Body of pancreas (tissue), 4 donors: Measurements from ENCODE around the gene GALNTL6. TPM values are rescaled to one million over a fixed set of nuclear protein-coding genes. Genes with fewer than 3 reads are reported as not detected.

Experiments
- ATAC-seq: fragments of 150-250 bp; one replicate; pipeline ENCODE4 v1.9.1; 2016
- DNase-seq, 4 donors: peaks; one replicate each; pipeline ENCODE4 v3.0.0-alpha.2; 2019
- H3K27ac ChIP-seq, 4 donors: fragments of 200-600 bp; sonication (generic); 1 replicate in 3 of 4; 2 replicates in 1 of 4; pipeline versions ENCODE4 v1.5.1 to v1.6.1; 2016 to 2019; ENCODE audit warnings: mild to moderate bottlenecking in 1 of 4, mixed read lengths in 1 of 4, moderate library complexity in 1 of 4
- H3K27me3 ChIP-seq, 2 donors: fragments of 200-600 bp; sonication (generic); one replicate each; pipeline ENCODE4 v1.6.0; 2016; ENCODE audit warnings: mild to moderate bottlenecking in 1 of 2
- H3K36me3 ChIP-seq, 2 donors: fragments of 200-600 bp; sonication (generic); replicated peaks in 1 of 2; 2 replicates each; pipeline ENCODE4 v1.5.1; 2016; ENCODE audit warnings: low read depth in 2 of 2; ENCODE audit not compliant: insufficient read depth in 1 of 2
- H3K4me1 ChIP-seq: fragments of 200-600 bp; sonication (generic); one replicate; pipeline ENCODE4 v1.6.0; 2016
- H3K4me3 ChIP-seq, 2 donors: fragments of 200-600 bp; sonication (generic); 1 replicate in 1 of 2; 2 replicates in 1 of 2; pipeline ENCODE4 v1.5.1; 2016 to 2019
- H3K9me3 ChIP-seq, 3 donors: fragments of 200-600 bp; sonication (generic); 1 replicate in 2 of 3; 2 replicates in 1 of 3; pipeline ENCODE4 v1.5.1; 2016
- POLR2A ChIP-seq, 3 donors: fragments of 450-650 bp; IDR thresholded peaks; one replicate each; pipeline ENCODE4 v1.6.1; 2016; ENCODE audit warnings: antibody characterized with exemption in 3 of 3, mild to moderate bottlenecking in 2 of 3
- WGBS, 2 donors: methylation state at CpG; one replicate each; pipeline ENCODE4 v1.1.5; 2017; 5-methylcytosine and 5-hydroxymethylcytosine counted together
- intact Hi-C: fragments of 100-400 bp; cut with DNase I; formaldehyde crosslinking; loops from one replicate; pipeline ENCODE4 v1.15.1; 2023
- total RNA-seq, 2 donors: library from RNA; depleted of rRNA; stranded (reverse); fragments of >200 nt; gene quantifications; one replicate each; pipeline ENCODE4 v1.1.0, GENCODE V29; 2016
- TF ChIP-seq, protein P1 (sequence below), 7 experiments: fragments of 450-650 bp in 4 of 7; fragments of 200-600 bp in 3 of 7; sonication (generic) in 3 of 7; IDR thresholded peaks; one replicate each; pipeline ENCODE4 v1.5.1; 2016 to 2019; ENCODE audit warnings: antibody characterized with exemption in 7 of 7

GALNTL6 gene
- total RNA-seq, 2 donors from 2014 or later: 0.26 TPM; not detected in 1

DNA sequence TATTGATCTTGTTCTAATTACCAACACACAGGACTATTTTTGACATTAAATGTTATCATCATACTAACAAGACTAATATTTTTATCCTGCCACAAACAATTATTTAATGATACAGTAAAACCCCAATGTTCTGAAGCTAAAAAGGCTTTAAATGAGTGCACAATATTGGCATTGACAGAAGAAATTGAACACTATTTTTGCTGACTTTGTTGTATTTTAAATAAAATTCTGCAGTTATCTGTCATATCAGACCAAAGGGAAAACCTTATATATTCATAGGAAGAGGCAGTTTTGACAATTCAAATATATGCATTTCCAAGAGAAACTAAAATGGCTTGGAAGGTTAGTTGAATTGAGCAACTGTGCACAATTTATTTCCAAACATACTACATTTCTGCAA lies 957.6 kb downstream of the GALNTL6 start:
- H3K27ac ChIP-seq: no peak overlapping the region
- intact Hi-C loops: no loop called here
- no peaks in the 10 kb centered on the region for H3K4me1 ChIP-seq
- no peak for TF ChIP-seq POLR2A (IDR thresholded peaks at IDR 0.05)
- TF ChIP-seq, protein P1, sequence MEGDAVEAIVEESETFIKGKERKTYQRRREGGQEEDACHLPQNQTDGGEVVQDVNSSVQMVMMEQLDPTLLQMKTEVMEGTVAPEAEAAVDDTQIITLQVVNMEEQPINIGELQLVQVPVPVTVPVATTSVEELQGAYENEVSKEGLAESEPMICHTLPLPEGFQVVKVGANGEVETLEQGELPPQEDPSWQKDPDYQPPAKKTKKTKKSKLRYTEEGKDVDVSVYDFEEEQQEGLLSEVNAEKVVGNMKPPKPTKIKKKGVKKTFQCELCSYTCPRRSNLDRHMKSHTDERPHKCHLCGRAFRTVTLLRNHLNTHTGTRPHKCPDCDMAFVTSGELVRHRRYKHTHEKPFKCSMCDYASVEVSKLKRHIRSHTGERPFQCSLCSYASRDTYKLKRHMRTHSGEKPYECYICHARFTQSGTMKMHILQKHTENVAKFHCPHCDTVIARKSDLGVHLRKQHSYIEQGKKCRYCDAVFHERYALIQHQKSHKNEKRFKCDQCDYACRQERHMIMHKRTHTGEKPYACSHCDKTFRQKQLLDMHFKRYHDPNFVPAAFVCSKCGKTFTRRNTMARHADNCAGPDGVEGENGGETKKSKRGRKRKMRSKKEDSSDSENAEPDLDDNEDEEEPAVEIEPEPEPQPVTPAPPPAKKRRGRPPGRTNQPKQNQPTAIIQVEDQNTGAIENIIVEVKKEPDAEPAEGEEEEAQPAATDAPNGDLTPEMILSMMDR (IDR thresholded peaks at IDR 0.05): no peak
- no peaks in the 10 kb centered on the region for H3K27me3 ChIP-seq
- H3K9me3 ChIP-seq: no peaks in the 10 kb centered on the region
- no peaks in the 10 kb centered on the region for H3K36me3 ChIP-seq
- ATAC-seq (no peak), DNase-seq (no peak)
- no peak overlapping the region for H3K4me3 ChIP-seq

DNA sequence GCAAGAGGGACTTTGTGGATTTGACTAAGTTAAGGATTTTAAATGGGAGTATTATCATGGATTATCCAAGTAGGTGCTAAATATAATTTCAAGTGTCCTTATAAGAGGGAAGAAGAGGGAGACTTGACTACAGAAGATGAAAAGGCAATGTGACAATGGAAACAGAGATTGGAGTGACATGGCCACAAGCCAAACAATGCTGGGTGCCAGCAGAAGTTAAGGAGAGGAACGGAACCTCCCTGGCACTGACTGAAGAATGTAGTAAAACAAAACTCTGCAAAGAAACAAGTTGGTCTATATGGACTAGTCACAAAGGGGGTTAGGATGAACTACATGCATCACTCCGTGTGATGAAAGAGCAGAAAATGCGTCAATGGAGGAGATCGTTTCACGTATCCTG lies 959.6 kb downstream of the GALNTL6 start:
- no peaks in the 10 kb centered on the region for H3K4me1 ChIP-seq
- no peaks in the 10 kb centered on the region for H3K9me3 ChIP-seq
- no peak for TF ChIP-seq POLR2A (IDR thresholded peaks at IDR 0.05)
- TF ChIP-seq, protein P1 (IDR thresholded peaks at IDR 0.05): no peak
- ATAC-seq (no peak), DNase-seq (no peak)
- H3K27me3 ChIP-seq: no peaks in the 10 kb centered on the region
- WGBS, 2 donors: 71 to 72% methylated on average over 5 of the region's 5 CpGs
- H3K27ac ChIP-seq: no peak overlapping the region
- intact Hi-C loops: no loop called here
- no peak overlapping the region for H3K4me3 ChIP-seq
- H3K36me3 ChIP-seq: no peaks in the 10 kb centered on the region

DNA sequence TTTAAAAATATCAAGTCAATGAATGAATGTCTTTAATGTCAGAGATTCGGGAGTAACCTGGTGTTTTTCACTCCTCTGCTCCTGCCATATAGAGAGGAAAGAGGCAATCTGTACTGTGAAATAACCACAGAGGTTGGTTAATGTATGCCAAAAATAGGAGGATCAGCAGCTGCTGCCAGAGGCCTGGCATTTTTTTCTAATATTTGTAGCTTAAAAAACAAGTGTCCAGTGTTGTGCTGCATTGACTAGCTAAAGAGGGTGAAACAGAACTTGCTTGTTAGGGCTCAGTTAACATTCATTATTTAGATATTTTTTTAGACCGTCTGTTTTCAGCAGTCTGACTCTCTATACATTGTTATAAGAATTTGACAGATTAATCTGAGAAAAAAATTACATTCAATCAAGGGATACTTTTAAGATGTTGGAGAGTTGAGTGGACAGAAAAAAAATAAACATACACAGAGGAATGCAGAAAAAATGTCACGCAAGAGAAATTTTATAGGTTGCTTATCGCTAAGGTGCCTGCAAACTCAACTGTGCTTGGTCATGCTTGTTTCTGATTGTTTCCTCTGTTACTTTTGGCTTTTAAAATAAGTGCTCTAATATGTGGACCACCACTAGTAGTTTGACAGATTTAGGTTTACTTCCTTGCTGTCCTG lies 963.1 kb downstream of the GALNTL6 start:
- WGBS, 2 donors: 50 to 58% methylated on average over 4 of the region's 4 CpGs
- no peak overlapping the region for H3K27ac ChIP-seq
- no peaks in the 10 kb centered on the region for H3K9me3 ChIP-seq
- DNase-seq (no peak), ATAC-seq (no peak)
- H3K27me3 ChIP-seq: no peaks in the 10 kb centered on the region
- intact Hi-C loops: no loop called here
- TF ChIP-seq POLR2A (IDR thresholded peaks at IDR 0.05): no peak
- TF ChIP-seq, protein P1 (IDR thresholded peaks at IDR 0.05): no peak
- no peaks in the 10 kb centered on the region for H3K36me3 ChIP-seq
- H3K4me3 ChIP-seq: no peak overlapping the region
- no peaks in the 10 kb centered on the region for H3K4me1 ChIP-seq

DNA sequence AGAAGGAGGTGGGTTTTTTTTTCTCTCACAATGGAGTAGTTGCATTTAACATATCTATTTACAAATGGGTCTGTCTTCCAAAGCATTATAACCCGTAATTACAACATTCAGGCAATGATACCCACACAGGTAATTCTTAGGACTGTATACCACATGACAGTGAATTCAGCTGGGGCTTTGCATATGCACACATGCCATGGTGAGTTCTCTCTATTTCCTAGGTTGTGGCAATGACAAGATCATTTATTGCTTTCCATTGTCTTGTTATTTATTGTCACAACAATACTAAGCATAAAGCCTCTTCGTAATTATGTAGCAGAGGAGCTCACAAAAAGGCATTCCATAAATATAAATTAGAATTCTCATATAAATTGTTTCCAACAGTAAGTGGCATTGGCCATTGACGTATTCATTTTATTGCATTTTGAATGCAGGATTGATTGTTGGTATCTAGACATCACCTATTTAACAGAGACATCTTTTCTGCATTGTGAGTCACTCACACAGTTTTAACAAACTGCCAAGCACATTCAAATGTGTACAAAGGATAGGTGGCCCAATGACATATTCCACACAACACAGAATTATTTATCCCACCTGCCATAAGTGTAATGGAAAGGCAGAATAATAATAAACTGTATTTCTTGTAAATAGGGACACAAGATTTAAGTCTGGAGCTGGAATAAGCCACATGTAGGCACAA lies 964.7 kb downstream of the GALNTL6 start:
- Histone ChIP-seq H3K27ac (no peak overlapping the region), H3K4me1 (no peaks in the 10 kb centered on the region), H3K36me3 (no peaks in the 10 kb centered on the region), H3K4me3 (no peak overlapping the region), H3K27me3 (no peaks in the 10 kb centered on the region), H3K9me3 (no peaks in the 10 kb centered on the region)
- ATAC-seq (no peak), DNase-seq (no peak)
- intact Hi-C loops: no loop called here
- WGBS, 2 donors: 53 to 56% methylated on average over 3 of the region's 3 CpGs
- TF ChIP-seq, protein P1 (IDR thresholded peaks at IDR 0.05): no peak
- no peak for TF ChIP-seq POLR2A (IDR thresholded peaks at IDR 0.05)

DNA sequence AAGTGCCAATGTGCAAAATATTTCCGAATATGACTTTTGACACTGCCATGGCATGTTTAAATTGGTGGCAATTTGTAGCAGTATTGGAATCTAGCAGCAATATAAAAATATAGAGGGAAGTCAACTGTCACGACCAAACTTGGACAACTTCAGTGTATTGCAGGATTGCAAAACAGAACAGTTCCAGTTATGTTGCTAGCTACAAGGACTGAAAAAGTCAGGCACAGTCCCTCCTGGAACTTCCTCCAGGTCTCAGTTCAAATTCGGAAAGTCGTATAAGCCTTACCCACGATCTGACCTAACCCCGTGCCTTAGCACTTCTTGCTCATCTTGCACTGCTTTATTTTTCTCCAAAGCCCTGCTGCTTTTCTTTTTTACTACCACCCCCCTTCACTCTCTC lies 965.4 kb downstream of the GALNTL6 start:
- no peak overlapping the region for H3K27ac ChIP-seq
- H3K4me3 ChIP-seq: no peak overlapping the region
- intact Hi-C loops: no loop called here
- no peaks in the 10 kb centered on the region for H3K9me3 ChIP-seq
- DNase-seq (no peak), ATAC-seq (no peak)
- no peaks in the 10 kb centered on the region for H3K27me3 ChIP-seq
- no peaks in the 10 kb centered on the region for H3K36me3 ChIP-seq
- no peaks in the 10 kb centered on the region for H3K4me1 ChIP-seq
- WGBS, 2 donors: 54 to 65% methylated on average over 6 of the region's 6 CpGs
- TF ChIP-seq, protein P1 (IDR thresholded peaks at IDR 0.05): no peak
- no peak for TF ChIP-seq POLR2A (IDR thresholded peaks at IDR 0.05)
